Measurements from ENCODE around the gene MAX.

MAX gene

GRCh38 chr14:65053466-65053865 is 48.9 kb downstream of the MAX start (continued):
- TF ChIP-seq ZBTB10 (tag by site-specific recombination; IDR thresholded peaks at IDR 0.05): no peak
- TF ChIP-seq, protein P1, sequence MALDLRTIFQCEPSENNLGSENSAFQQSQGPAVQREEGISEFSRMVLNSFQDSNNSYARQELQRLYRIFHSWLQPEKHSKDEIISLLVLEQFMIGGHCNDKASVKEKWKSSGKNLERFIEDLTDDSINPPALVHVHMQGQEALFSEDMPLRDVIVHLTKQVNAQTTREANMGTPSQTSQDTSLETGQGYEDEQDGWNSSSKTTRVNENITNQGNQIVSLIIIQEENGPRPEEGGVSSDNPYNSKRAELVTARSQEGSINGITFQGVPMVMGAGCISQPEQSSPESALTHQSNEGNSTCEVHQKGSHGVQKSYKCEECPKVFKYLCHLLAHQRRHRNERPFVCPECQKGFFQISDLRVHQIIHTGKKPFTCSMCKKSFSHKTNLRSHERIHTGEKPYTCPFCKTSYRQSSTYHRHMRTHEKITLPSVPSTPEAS (tag by site-specific recombination; IDR thresholded peaks at IDR 0.05): no peak

DNA sequence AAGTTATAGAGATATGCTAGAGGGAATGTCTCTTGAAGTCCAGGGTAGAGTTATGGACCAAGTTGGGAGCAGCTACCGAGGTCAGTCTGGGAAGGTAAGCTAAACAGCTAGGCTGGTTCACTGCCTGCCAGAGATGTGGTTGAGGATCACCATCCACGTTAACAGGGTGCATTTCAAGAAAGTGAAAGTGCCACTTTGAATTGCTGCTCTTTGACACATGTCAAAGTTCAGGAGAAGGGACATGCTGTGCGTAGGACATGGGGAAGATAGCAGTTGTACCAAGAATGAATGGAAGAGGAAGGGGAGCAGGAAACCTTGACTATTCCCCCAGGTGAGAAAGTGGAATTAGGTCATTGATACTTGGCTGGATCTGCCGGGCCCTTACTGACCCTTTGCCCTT is 49.5 kb downstream of the MAX start:
- Histone ChIP-seq H3K9me3 (ENCODE audit: control insufficient read depth, insufficient read depth, low read depth, low read length) (no peaks in the 10 kb centered on the region), H3K4me1 (ENCODE audit: control insufficient read depth, insufficient read depth, low read length) (no peaks in the 10 kb centered on the region), H3K27ac (ENCODE audit: extremely low read depth, low read depth, low read length) (no peak overlapping the region), H3K36me3 (ENCODE audit: control insufficient read depth in 2 of 2, insufficient read depth in 1 of 2, low read length in 2 of 2) (peaks cover 7 to 26% of the 10 kb centered on the region in 2 experiments; a peak in 2 of 3 replicates), H3K4me3 (ENCODE audit: low read depth, low read length) (no peak overlapping the region)
- no peak for TF ChIP-seq BCL11B (tag by site-specific recombination; IDR thresholded peaks at IDR 0.05; ENCODE audit: low read depth)
- TF ChIP-seq MZF1 (tag by site-specific recombination; IDR thresholded peaks at IDR 0.05; ENCODE audit: borderline replicate concordance): no peak
- no peak for TF ChIP-seq ZBTB26 (tag by site-specific recombination; optimal IDR thresholded peaks at IDR 0.05)
- TF ChIP-seq ZNF660 (tag by site-specific recombination; IDR thresholded peaks at IDR 0.05): no peak
- TF ChIP-seq ZNF510 (tag by site-specific recombination; IDR thresholded peaks at IDR 0.05; ENCODE audit: insufficient replicate concordance): no peak
- TF ChIP-seq ZBTB1 (tag by site-specific recombination; IDR thresholded peaks at IDR 0.05): no peak
- no peak for TF ChIP-seq ZBTB6 (tag by site-specific recombination; IDR thresholded peaks at IDR 0.05)
- ChIA-PET POLR2A (no interaction called here), CTCF (no interaction called here)

DNA sequence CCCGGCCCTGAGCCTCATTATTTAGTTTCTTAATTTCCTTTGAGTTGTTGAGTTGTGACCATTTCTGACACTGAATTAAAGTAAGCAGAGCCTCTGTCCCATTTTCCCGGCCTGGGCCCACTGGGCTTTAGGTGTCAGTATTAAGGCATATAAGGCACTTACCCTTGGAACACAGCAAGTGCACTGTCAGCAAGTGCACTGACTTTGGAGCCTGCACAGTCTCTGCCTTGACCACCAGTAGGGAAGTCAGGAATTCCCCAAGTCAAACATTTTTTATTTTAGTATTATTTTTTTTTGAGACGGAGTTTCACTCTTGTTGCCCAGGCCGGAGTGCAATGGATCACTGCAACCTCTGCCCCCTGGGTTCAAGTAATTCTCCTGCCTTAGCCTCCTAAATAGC is 56.6 kb downstream of the MAX start:
- peaks cover 4% of the 10 kb centered on the region; the same call in 1 of the 2 replicates for H3K4me1 ChIP-seq (ENCODE audit: control insufficient read depth, insufficient read depth, low read length)
- POLR2A ChIA-PET: no interaction called here
- H3K36me3 ChIP-seq (ENCODE audit: control insufficient read depth in 2 of 2, insufficient read depth in 1 of 2, low read length in 2 of 2): peaks cover 4 to 32% of the 10 kb centered on the region in 2 experiments
- CTCF ChIA-PET: no interaction called here
- no peak overlapping the region for H3K27ac ChIP-seq (ENCODE audit: extremely low read depth, low read depth, low read length)
- H3K4me3 ChIP-seq (ENCODE audit: low read depth, low read length): no peak overlapping the region
- no peaks in the 10 kb centered on the region for H3K9me3 ChIP-seq (ENCODE audit: control insufficient read depth, insufficient read depth, low read depth, low read length)
- TF ChIP-seq YY2 (tag by site-specific recombination; IDR thresholded peaks at IDR 0.05): no peak
- TF ChIP-seq, protein P2, sequence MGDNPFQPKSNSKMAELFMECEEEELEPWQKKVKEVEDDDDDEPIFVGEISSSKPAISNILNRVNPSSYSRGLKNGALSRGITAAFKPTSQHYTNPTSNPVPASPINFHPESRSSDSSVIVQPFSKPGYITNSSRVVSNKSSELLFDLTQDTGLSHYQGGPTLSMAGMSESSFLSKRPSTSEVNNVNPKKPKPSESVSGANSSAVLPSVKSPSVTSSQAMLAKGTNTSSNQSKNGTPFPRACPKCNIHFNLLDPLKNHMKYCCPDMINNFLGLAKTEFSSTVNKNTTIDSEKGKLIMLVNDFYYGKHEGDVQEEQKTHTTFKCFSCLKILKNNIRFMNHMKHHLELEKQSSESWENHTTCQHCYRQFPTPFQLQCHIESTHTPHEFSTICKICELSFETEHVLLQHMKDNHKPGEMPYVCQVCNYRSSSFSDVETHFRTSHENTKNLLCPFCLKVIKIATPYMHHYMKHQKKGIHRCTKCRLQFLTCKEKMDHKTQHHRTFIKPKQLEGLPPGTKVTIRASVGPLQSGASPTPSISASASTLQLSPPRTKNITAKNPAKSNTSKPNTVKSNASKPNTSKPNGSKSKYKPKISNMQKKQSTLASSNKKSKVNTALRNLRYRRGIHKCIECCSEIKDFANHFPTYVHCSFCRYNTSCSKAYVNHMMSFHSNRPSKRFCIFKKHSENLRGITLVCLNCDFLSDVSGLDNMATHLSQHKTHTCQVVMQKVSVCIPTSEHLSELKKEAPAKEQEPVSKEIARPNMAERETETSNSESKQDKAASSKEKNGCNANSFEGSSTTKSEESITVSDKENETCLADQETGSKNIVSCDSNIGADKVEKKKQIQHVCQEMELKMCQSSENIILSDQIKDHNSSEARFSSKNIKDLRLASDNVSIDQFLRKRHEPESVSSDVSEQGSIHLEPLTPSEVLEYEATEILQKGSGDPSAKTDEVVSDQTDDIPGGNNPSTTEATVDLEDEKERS (tag by site-specific recombination; IDR thresholded peaks at IDR 0.05): no peak
- no peak for TF ChIP-seq ZNF362 (tag by site-specific recombination; IDR thresholded peaks at IDR 0.05)
- TF ChIP-seq ZNF350 (tag by site-specific recombination; IDR thresholded peaks at IDR 0.05): no peak
- no peak for TF ChIP-seq MEIS1 (CRISPR knock-in tag; IDR thresholded peaks at IDR 0.05; ENCODE audit: borderline replicate concordance)
- no peak for TF ChIP-seq ZNF585B (tag by site-specific recombination; IDR thresholded peaks at IDR 0.05)
- TF ChIP-seq ZNF354C (tag by site-specific recombination; IDR thresholded peaks at IDR 0.05; ENCODE audit: borderline replicate concordance, low read depth): no peak
- TF ChIP-seq ZNF37A (tag by site-specific recombination; IDR thresholded peaks at IDR 0.05): no peak
- TF ChIP-seq ZNF433 (tag by site-specific recombination; IDR thresholded peaks at IDR 0.05; ENCODE audit: low read depth): no peak
- no peak for TF ChIP-seq ZNF2 (tag by site-specific recombination; IDR thresholded peaks at IDR 0.05)
- TF ChIP-seq ZNF514 (tag by site-specific recombination; IDR thresholded peaks at IDR 0.05): no peak
